ENCODE measurements around the gene RPL37.
"Not testable (repeated sequence)": the region's sequence is repeated elsewhere in the genome, so short reads cannot be mapped to it uniquely, and the experiment has no call there.

DNA sequence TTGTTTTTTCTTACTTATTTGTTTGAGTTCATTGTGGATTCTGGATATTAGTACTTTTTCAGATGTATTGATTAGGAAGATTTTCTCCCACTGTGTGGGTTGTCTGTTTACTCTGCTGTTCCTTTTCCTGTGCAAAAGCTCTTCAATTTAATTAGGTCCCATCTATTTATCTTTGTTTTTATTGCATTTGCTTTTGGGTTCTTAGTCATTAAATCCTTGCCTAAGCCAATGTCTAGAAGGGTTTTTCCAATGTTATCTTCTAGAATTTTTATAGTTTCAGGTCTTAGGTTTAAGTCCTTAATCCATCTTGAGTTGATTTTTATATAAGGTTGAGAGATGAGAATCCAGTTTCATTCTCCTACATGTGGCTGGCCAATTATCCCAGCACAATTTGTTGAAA is 40.7 kb downstream of the RPL37 start:
- TF ChIP-seq JUND (IDR thresholded peaks at IDR 0.05); FOXM1 (IDR thresholded peaks at IDR 0.05; ENCODE audit: low read depth); GATA2 (CRISPR knock-in tag; IDR thresholded peaks at IDR 0.05); YY1 (IDR thresholded peaks at IDR 0.05; ENCODE audit: low read depth); EP300 (IDR thresholded peaks at IDR 0.05; ENCODE audit: borderline replicate concordance in 1 of 2, low read depth in 1 of 2, low read length in 1 of 2); RFX5 (IDR thresholded peaks at IDR 0.05; ENCODE audit: low read length); TEAD4 (IDR thresholded peaks at IDR 0.05; ENCODE audit: borderline replicate concordance, insufficient read depth); EZH2phosphoT487 (IDR thresholded peaks at IDR 0.05; ENCODE audit: borderline replicate concordance, low read depth): not testable (repeated sequence)
- TF ChIP-seq, protein P1, sequence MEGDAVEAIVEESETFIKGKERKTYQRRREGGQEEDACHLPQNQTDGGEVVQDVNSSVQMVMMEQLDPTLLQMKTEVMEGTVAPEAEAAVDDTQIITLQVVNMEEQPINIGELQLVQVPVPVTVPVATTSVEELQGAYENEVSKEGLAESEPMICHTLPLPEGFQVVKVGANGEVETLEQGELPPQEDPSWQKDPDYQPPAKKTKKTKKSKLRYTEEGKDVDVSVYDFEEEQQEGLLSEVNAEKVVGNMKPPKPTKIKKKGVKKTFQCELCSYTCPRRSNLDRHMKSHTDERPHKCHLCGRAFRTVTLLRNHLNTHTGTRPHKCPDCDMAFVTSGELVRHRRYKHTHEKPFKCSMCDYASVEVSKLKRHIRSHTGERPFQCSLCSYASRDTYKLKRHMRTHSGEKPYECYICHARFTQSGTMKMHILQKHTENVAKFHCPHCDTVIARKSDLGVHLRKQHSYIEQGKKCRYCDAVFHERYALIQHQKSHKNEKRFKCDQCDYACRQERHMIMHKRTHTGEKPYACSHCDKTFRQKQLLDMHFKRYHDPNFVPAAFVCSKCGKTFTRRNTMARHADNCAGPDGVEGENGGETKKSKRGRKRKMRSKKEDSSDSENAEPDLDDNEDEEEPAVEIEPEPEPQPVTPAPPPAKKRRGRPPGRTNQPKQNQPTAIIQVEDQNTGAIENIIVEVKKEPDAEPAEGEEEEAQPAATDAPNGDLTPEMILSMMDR (IDR thresholded peaks at IDR 0.05) = not testable (repeated sequence)
- TF ChIP-seq, protein P2, sequence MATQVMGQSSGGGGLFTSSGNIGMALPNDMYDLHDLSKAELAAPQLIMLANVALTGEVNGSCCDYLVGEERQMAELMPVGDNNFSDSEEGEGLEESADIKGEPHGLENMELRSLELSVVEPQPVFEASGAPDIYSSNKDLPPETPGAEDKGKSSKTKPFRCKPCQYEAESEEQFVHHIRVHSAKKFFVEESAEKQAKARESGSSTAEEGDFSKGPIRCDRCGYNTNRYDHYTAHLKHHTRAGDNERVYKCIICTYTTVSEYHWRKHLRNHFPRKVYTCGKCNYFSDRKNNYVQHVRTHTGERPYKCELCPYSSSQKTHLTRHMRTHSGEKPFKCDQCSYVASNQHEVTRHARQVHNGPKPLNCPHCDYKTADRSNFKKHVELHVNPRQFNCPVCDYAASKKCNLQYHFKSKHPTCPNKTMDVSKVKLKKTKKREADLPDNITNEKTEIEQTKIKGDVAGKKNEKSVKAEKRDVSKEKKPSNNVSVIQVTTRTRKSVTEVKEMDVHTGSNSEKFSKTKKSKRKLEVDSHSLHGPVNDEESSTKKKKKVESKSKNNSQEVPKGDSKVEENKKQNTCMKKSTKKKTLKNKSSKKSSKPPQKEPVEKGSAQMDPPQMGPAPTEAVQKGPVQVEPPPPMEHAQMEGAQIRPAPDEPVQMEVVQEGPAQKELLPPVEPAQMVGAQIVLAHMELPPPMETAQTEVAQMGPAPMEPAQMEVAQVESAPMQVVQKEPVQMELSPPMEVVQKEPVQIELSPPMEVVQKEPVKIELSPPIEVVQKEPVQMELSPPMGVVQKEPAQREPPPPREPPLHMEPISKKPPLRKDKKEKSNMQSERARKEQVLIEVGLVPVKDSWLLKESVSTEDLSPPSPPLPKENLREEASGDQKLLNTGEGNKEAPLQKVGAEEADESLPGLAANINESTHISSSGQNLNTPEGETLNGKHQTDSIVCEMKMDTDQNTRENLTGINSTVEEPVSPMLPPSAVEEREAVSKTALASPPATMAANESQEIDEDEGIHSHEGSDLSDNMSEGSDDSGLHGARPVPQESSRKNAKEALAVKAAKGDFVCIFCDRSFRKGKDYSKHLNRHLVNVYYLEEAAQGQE (IDR thresholded peaks at IDR 0.05; ENCODE audit: low read depth, low read length) = not testable (repeated sequence)
- TF ChIP-seq, protein P3, sequence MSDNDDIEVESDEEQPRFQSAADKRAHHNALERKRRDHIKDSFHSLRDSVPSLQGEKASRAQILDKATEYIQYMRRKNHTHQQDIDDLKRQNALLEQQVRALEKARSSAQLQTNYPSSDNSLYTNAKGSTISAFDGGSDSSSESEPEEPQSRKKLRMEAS (IDR thresholded peaks at IDR 0.05; ENCODE audit: low read depth) = not testable (repeated sequence)
- TF ChIP-seq, protein P4, sequence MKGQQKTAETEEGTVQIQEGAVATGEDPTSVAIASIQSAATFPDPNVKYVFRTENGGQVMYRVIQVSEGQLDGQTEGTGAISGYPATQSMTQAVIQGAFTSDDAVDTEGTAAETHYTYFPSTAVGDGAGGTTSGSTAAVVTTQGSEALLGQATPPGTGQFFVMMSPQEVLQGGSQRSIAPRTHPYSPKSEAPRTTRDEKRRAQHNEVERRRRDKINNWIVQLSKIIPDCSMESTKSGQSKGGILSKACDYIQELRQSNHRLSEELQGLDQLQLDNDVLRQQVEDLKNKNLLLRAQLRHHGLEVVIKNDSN (IDR thresholded peaks at IDR 0.05; ENCODE audit: borderline replicate concordance, low read depth) = not testable (repeated sequence)
- TF ChIP-seq, protein P5, sequence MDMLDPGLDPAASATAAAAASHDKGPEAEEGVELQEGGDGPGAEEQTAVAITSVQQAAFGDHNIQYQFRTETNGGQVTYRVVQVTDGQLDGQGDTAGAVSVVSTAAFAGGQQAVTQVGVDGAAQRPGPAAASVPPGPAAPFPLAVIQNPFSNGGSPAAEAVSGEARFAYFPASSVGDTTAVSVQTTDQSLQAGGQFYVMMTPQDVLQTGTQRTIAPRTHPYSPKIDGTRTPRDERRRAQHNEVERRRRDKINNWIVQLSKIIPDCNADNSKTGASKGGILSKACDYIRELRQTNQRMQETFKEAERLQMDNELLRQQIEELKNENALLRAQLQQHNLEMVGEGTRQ (IDR thresholded peaks at IDR 0.05; ENCODE audit: borderline replicate concordance, low read depth, low read length) = not testable (repeated sequence)

Measured in SK-N-SH (cell line).